Transverse colon (tissue), 4 donors: ENCODE measurements around the gene TMSB10.

Experiments
- EP300 ChIP-seq: sonication (generic); formaldehyde crosslinking; IDR thresholded peaks from one replicate; pipeline ENCODE4 v1.6.1; 2017; ENCODE audit warnings: antibody characterized with exemption, low read depth
- POLR2A ChIP-seq: fragments of 450-650 bp; IDR thresholded peaks from one replicate; pipeline ENCODE4 v1.6.1; 2016; ENCODE audit warnings: antibody characterized with exemption, mild to moderate bottlenecking, moderate library complexity
- POLR2AphosphoS5 ChIP-seq, 3 donors: sonication (generic); formaldehyde crosslinking; IDR thresholded peaks; one replicate each; pipeline ENCODE4 v1.6.1; 2016; ENCODE audit warnings: antibody characterized with exemption in 3 of 3
- TF ChIP-seq, protein P1 (sequence below), 5 experiments: fragments of 200-600 bp in 3 of 5; fragments of 450-650 bp in 2 of 5; sonication (generic) in 3 of 5; IDR thresholded peaks; 1 replicate in 2 of 5; 2 replicates in 3 of 5; pipeline ENCODE4 v1.5.1; 2016 to 2017; ENCODE audit warnings: antibody characterized with exemption in 5 of 5, inconsistent platforms in 3 of 5, mild to moderate bottlenecking in 2 of 5, moderate library complexity in 1 of 5

DNA sequence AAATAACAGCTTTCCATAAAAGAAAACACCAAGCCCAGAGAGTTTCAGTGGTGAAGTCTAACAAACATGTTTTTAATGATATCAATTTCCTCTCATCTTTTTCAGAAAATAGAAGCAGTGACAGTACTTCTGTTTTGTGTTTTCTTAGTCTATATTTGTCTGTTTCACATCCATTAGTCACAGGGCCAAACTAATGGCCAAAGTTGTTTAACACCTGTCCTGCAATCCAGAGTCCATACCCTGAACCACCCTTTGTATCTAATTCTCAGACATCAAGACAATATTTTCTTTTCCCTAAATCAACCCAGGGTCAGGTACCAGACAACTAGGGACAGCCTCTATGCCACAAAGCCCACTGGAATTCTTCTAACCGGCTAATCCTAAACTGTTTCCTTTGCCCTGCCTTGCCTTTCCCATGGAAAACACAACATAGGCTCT lies 25.9 kb downstream of the TMSB10 start:
- TF ChIP-seq, protein P1, sequence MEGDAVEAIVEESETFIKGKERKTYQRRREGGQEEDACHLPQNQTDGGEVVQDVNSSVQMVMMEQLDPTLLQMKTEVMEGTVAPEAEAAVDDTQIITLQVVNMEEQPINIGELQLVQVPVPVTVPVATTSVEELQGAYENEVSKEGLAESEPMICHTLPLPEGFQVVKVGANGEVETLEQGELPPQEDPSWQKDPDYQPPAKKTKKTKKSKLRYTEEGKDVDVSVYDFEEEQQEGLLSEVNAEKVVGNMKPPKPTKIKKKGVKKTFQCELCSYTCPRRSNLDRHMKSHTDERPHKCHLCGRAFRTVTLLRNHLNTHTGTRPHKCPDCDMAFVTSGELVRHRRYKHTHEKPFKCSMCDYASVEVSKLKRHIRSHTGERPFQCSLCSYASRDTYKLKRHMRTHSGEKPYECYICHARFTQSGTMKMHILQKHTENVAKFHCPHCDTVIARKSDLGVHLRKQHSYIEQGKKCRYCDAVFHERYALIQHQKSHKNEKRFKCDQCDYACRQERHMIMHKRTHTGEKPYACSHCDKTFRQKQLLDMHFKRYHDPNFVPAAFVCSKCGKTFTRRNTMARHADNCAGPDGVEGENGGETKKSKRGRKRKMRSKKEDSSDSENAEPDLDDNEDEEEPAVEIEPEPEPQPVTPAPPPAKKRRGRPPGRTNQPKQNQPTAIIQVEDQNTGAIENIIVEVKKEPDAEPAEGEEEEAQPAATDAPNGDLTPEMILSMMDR (IDR thresholded peaks at IDR 0.05): no peak
- no peak for TF ChIP-seq POLR2A
- no peak for TF ChIP-seq POLR2AphosphoS5 (IDR thresholded peaks at IDR 0.05)
- TF ChIP-seq EP300: no peak
